GM21619 (cell line): ENCODE results near the gene MRC1.

Experiments used
- ATAC-seq: cut with Tn5 transposase; IDR thresholded peaks from one replicate; pipeline ENCODE4 v1.9.1; 2021; ENCODE audit not compliant: unreplicated experiment

The MRC1 gene

GRCh38 chr10:17795083-17795482, 14.1 kb upstream of the MRC1 start:
- no peak for ATAC-seq

GRCh38 chr10:17795813-17796594, 13.1 kb upstream of the MRC1 start:
- ATAC-seq, result no peak

- ATAC-seq, result no peak
These were observed 7.6 kb upstream of the MRC1 start for GRCh38 chr10:17801507-17801906.

GRCh38 chr10:17802350-17802749, 6.8 kb upstream of the MRC1 start:
- ATAC-seq, result no peak

- ATAC-seq, result no peak
These were observed 6.2 kb upstream of the MRC1 start for GRCh38 chr10:17802976-17803375.

- ATAC-seq, result no peak
These were observed 3.8 kb upstream of the MRC1 start for GRCh38 chr10:17805330-17805729.

- peak; percentile 86 for ATAC-seq
These were observed 3.1 kb upstream of the MRC1 start for GRCh38 chr10:17805921-17806577.

GRCh38 chr10:17811146-17811865, 2.2 kb downstream of the MRC1 start:
- ATAC-seq, result no peak

GRCh38 chr10:17814973-17815372, 5.8 kb downstream of the MRC1 start:
- ATAC-seq, result no peak

GRCh38 chr10:17816199-17816598, 7.1 kb downstream of the MRC1 start:
- no peak for ATAC-seq

- ATAC-seq, result no peak
These were observed 8.2 kb downstream of the MRC1 start for GRCh38 chr10:17817316-17817715.

- no peak for ATAC-seq
These were observed 8.6 kb downstream of the MRC1 start for GRCh38 chr10:17817790-17818189.

- ATAC-seq, result no peak
These were observed 10.7 kb downstream of the MRC1 start for GRCh38 chr10:17819836-17820235.

GRCh38 chr10:17820943-17821342, 11.8 kb downstream of the MRC1 start:
- no peak for ATAC-seq

- no peak for ATAC-seq
These were observed 12.7 kb downstream of the MRC1 start for GRCh38 chr10:17821893-17822292.

- no peak for ATAC-seq
These were observed 22.2 kb downstream of the MRC1 start for GRCh38 chr10:17831341-17831740.

GRCh38 chr10:17831896-17832295, 22.7 kb downstream of the MRC1 start:
- ATAC-seq, result no peak

- ATAC-seq, result no peak
These were observed 24.5 kb downstream of the MRC1 start for GRCh38 chr10:17833656-17834055.

GRCh38 chr10:17835688-17836087, 26.5 kb downstream of the MRC1 start:
- no peak for ATAC-seq

GRCh38 chr10:17836942-17837341, 27.8 kb downstream of the MRC1 start:
- no peak for ATAC-seq

- no peak for ATAC-seq
These were observed 29.0 kb downstream of the MRC1 start for GRCh38 chr10:17838080-17838648.

- ATAC-seq, result no peak
These were observed 31.9 kb downstream of the MRC1 start for GRCh38 chr10:17841050-17841449.
